Smooth muscle cell (in vitro differentiated cells): ENCODE results near the gene BRCC3. TPM values are rescaled to one million over a fixed set of nuclear protein-coding genes. Genes with fewer than 3 reads are reported as not detected.
"Not testable (repeated sequence)": the region's sequence is repeated elsewhere in the genome, so short reads cannot be mapped to it uniquely, and the experiment has no call there.

ENCODE experiments used
- DNase-seq: peaks from one replicate; lab custom pipeline; 2025; ENCODE audit not compliant: unreplicated experiment; lab: John Stamatoyannopoulos, UW
- H2AFZ ChIP-seq: fragments of 200-600 bp; sonication (generic); 2 replicates; pipeline ENCODE4 v1.6.0; 2016; ENCODE audit warnings: antibody characterized with exemption, low read depth, mild to moderate bottlenecking
- H3F3A ChIP-seq: fragments of 200-600 bp; sonication (generic); 2 replicates; pipeline ENCODE4 v1.6.0; 2017; ENCODE audit warnings: antibody characterized with exemption, low read depth
- H3K27ac ChIP-seq: fragments of 200-600 bp; sonication (generic); 2 replicates; pipeline ENCODE4 v1.5.1; 2016; ENCODE audit warnings: low read depth, mild to moderate bottlenecking
- H3K27me3 ChIP-seq: fragments of 200-600 bp; sonication (generic); 2 replicates; pipeline ENCODE4 v1.6.1; 2016; ENCODE audit warnings: low read depth, mild to moderate bottlenecking
- H3K36me3 ChIP-seq: fragments of 200-600 bp; sonication (generic); 2 replicates; pipeline ENCODE4 v1.5.1; 2016; ENCODE audit warnings: low read depth
- H3K4me1 ChIP-seq: fragments of 200-600 bp; sonication (generic); 2 replicates; pipeline ENCODE4 v1.5.1; 2016; ENCODE audit warnings: low read depth
- H3K4me2 ChIP-seq: fragments of 200-600 bp; sonication (generic); 2 replicates; pipeline ENCODE4 v1.6.0; 2016; ENCODE audit warnings: mild to moderate bottlenecking
- H3K4me3 ChIP-seq: fragments of 200-600 bp; sonication (generic); 2 replicates; pipeline ENCODE4 v1.5.1; 2016; ENCODE audit warnings: mild to moderate bottlenecking
- H3K79me2 ChIP-seq: fragments of 200-600 bp; sonication (generic); 2 replicates; pipeline ENCODE4 v1.6.0; 2016; ENCODE audit warnings: low read depth, mild to moderate bottlenecking
- H3K9ac ChIP-seq: fragments of 200-600 bp; sonication (generic); 2 replicates; pipeline ENCODE4 v1.6.0; 2016; ENCODE audit warnings: low read depth
- H3K9me3 ChIP-seq: fragments of 200-600 bp; sonication (generic); replicated peaks from 2 replicates; pipeline ENCODE4 v1.5.1; 2016; ENCODE audit warnings: low read depth
- H4K20me1 ChIP-seq: fragments of 200-600 bp; sonication (generic); 2 replicates; pipeline ENCODE4 v1.6.0; 2016; ENCODE audit warnings: low read depth
- CTCF ChIP-seq: fragments of 200-600 bp; sonication (generic); IDR thresholded peaks from 2 replicates; pipeline ENCODE4 v1.5.1; 2017; ENCODE audit warnings: borderline replicate concordance, mild to moderate bottlenecking, antibody characterized with exemption; ENCODE audit not compliant: insufficient read depth, poor library complexity, severe bottlenecking
- WGBS: methylation state at CpG from one replicate; pipeline ENCODE4 v1.1.7; 2016; ENCODE audit warnings: low lambda C conversion rate; 5-methylcytosine and 5-hydroxymethylcytosine counted together
- polyA plus RNA-seq: library from polyadenylated mRNA; unstranded; fragments of >200 nt; fragmentation: Nextera tagmentation; extraction: Ambion mirVana; gene quantifications from 2 replicates; pipeline ENCODE4 v1.2.1, GENCODE V29; 2016
- total RNA-seq: library from RNA; depleted of rRNA; stranded (reverse); fragments of >200 nt; gene quantifications from 2 replicates; pipeline ENCODE4 v1.2.3, GENCODE V29; 2014

Gene BRCC3
- total and polyA plus RNA-seq, 2 experiments from 2014 or later = 10.6 to 13.4 TPM

- Histone ChIP-seq H3K36me3 (no peaks in the 10 kb centered on the region), H2AFZ (no peak overlapping the region), H4K20me1 (no peaks in the 10 kb centered on the region), H3K4me1 (no peaks in the 10 kb centered on the region), H3F3A (no peaks in the 10 kb centered on the region), H3K27ac (no peak overlapping the region), H3K9ac (no peak overlapping the region), H3K4me3 (no peak overlapping the region), H3K4me2 (no peak overlapping the region), H3K27me3 (no peaks in the 10 kb centered on the region), H3K79me2 (no peaks in the 10 kb centered on the region), H3K9me3 (no peaks in the 10 kb centered on the region)
- WGBS = 70% methylated on average over 1 of the region's 1 CpG
- DNase-seq = no peak
- no peak for TF ChIP-seq CTCF
These were observed 60.8 kb downstream of the BRCC3 start for GRCh38 chrX:155132110-155132509.

GRCh38 chrX:155134255-155134654, 62.9 kb downstream of the BRCC3 start:
- Histone ChIP-seq H3K9me3 (no peaks in the 10 kb centered on the region), H3K27ac (no peak overlapping the region), H4K20me1 (no peaks in the 10 kb centered on the region), H3K4me1 (no peaks in the 10 kb centered on the region), H3K4me3 (no peak overlapping the region), H3K9ac (no peak overlapping the region), H3K36me3 (no peaks in the 10 kb centered on the region), H3F3A (no peaks in the 10 kb centered on the region), H2AFZ (no peak overlapping the region), H3K4me2 (no peak overlapping the region), H3K27me3 (no peaks in the 10 kb centered on the region), H3K79me2 (no peaks in the 10 kb centered on the region)
- no peak for DNase-seq
- 72% methylated on average over 4 of the region's 4 CpGs for WGBS
- no peak for TF ChIP-seq CTCF

GRCh38 chrX:155143959-155144548, 72.7 kb downstream of the BRCC3 start:
- H3K27ac ChIP-seq = no peak overlapping the region
- H3K9ac ChIP-seq = no peak overlapping the region
- no peak for DNase-seq
- H3F3A ChIP-seq = no peaks in the 10 kb centered on the region
- no peak for TF ChIP-seq CTCF
- H3K79me2 ChIP-seq = no peaks in the 10 kb centered on the region
- no peaks in the 10 kb centered on the region for H4K20me1 ChIP-seq
- H3K4me3 ChIP-seq = no peak overlapping the region
- H3K4me1 ChIP-seq = no peaks in the 10 kb centered on the region
- H3K4me2 ChIP-seq = no peak overlapping the region
- H2AFZ ChIP-seq = no peak overlapping the region
- H3K9me3 ChIP-seq = no peaks in the 10 kb centered on the region
- 68% methylated on average over 6 of the region's 6 CpGs for WGBS
- no peaks in the 10 kb centered on the region for H3K36me3 ChIP-seq
- no peaks in the 10 kb centered on the region for H3K27me3 ChIP-seq

GRCh38 chrX:155144926-155145325, 73.6 kb downstream of the BRCC3 start:
- Histone ChIP-seq H3K27ac (no peak overlapping the region), H2AFZ (no peak overlapping the region), H3F3A (no peaks in the 10 kb centered on the region), H3K4me2 (no peak overlapping the region), H3K79me2 (no peaks in the 10 kb centered on the region), H4K20me1 (no peaks in the 10 kb centered on the region), H3K4me1 (no peaks in the 10 kb centered on the region), H3K9me3 (no peaks in the 10 kb centered on the region), H3K9ac (no peak overlapping the region), H3K36me3 (no peaks in the 10 kb centered on the region), H3K4me3 (no peak overlapping the region), H3K27me3 (no peaks in the 10 kb centered on the region)
- WGBS = 66% methylated on average over 4 of the region's 4 CpGs
- DNase-seq = no peak
- TF ChIP-seq CTCF = no peak

GRCh38 chrX:155147612-155148011, 76.3 kb downstream of the BRCC3 start:
- H3K4me2 ChIP-seq, H4K20me1 ChIP-seq, H3K4me1 ChIP-seq, H3K27ac ChIP-seq, H3K79me2 ChIP-seq, H3K36me3 ChIP-seq, H2AFZ ChIP-seq, H3K4me3 ChIP-seq, H3K27me3 ChIP-seq, H3K9me3 ChIP-seq, H3K9ac ChIP-seq, H3F3A ChIP-seq, DNase-seq: not testable (repeated sequence)
- WGBS = 64% methylated on average over 4 of the region's 6 CpGs

- DNase-seq, H3K27ac ChIP-seq, H3K9me3 ChIP-seq, H3K4me3 ChIP-seq, H3F3A ChIP-seq, H3K4me2 ChIP-seq, H3K36me3 ChIP-seq, H2AFZ ChIP-seq, H4K20me1 ChIP-seq, H3K27me3 ChIP-seq, H3K9ac ChIP-seq, H3K4me1 ChIP-seq, H3K79me2 ChIP-seq: not testable (repeated sequence)
- WGBS = no CpG with 5 or more reads among the region's 11 CpGs
These were observed 76.9 kb downstream of the BRCC3 start for GRCh38 chrX:155148166-155148565.
